ENCODE measurements around the gene FYCO1.

Gene FYCO1

DNA sequence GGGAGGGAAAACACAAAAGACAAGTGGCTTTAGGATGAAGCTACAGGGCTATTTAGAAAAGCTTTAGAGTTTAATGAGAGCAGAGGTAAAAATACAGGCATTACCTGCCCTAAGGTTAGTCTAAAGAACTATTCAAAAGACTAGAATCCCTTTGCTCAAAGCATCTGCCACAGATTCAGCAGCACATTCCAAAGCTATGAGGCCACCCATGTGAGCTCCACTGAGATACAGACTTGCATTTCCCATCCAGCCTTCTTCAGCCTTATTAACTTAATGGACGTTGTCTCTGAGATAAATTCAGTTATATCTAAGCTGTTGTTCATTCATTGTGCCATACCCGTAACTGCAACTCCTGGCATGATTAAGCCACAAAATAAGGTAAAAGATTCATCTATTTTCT is 26.9 kb downstream of the FYCO1 start:
- H3K27me3 ChIP-seq (ENCODE audit: insufficient read depth, poor library complexity, severe bottlenecking), result no peaks in the 10 kb centered on the region
- no peak overlapping the region for H3K27ac ChIP-seq (replicated peaks)
- no peak overlapping the region for H3K4me3 ChIP-seq (replicated peaks; ENCODE audit: insufficient read depth, low read length)
- DNase-seq (ENCODE audit: low read depth in 1 of 2, low spot score in 1 of 2), result no peak
- TF ChIP-seq, protein P1, sequence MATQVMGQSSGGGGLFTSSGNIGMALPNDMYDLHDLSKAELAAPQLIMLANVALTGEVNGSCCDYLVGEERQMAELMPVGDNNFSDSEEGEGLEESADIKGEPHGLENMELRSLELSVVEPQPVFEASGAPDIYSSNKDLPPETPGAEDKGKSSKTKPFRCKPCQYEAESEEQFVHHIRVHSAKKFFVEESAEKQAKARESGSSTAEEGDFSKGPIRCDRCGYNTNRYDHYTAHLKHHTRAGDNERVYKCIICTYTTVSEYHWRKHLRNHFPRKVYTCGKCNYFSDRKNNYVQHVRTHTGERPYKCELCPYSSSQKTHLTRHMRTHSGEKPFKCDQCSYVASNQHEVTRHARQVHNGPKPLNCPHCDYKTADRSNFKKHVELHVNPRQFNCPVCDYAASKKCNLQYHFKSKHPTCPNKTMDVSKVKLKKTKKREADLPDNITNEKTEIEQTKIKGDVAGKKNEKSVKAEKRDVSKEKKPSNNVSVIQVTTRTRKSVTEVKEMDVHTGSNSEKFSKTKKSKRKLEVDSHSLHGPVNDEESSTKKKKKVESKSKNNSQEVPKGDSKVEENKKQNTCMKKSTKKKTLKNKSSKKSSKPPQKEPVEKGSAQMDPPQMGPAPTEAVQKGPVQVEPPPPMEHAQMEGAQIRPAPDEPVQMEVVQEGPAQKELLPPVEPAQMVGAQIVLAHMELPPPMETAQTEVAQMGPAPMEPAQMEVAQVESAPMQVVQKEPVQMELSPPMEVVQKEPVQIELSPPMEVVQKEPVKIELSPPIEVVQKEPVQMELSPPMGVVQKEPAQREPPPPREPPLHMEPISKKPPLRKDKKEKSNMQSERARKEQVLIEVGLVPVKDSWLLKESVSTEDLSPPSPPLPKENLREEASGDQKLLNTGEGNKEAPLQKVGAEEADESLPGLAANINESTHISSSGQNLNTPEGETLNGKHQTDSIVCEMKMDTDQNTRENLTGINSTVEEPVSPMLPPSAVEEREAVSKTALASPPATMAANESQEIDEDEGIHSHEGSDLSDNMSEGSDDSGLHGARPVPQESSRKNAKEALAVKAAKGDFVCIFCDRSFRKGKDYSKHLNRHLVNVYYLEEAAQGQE (IDR thresholded peaks at IDR 0.05; ENCODE audit: insufficient replicate concordance, low read depth), result no peak
- TF ChIP-seq, protein P2, sequence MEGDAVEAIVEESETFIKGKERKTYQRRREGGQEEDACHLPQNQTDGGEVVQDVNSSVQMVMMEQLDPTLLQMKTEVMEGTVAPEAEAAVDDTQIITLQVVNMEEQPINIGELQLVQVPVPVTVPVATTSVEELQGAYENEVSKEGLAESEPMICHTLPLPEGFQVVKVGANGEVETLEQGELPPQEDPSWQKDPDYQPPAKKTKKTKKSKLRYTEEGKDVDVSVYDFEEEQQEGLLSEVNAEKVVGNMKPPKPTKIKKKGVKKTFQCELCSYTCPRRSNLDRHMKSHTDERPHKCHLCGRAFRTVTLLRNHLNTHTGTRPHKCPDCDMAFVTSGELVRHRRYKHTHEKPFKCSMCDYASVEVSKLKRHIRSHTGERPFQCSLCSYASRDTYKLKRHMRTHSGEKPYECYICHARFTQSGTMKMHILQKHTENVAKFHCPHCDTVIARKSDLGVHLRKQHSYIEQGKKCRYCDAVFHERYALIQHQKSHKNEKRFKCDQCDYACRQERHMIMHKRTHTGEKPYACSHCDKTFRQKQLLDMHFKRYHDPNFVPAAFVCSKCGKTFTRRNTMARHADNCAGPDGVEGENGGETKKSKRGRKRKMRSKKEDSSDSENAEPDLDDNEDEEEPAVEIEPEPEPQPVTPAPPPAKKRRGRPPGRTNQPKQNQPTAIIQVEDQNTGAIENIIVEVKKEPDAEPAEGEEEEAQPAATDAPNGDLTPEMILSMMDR (IDR thresholded peaks at IDR 0.05; ENCODE audit: insufficient read depth, low read length), result no peak
- TF ChIP-seq GABPA (IDR thresholded peaks at IDR 0.05; ENCODE audit: low read depth), result no peak
- no peak for TF ChIP-seq POLR2AphosphoS5 (IDR thresholded peaks at IDR 0.05; ENCODE audit: low read depth)
- TF ChIP-seq SPI1 (IDR thresholded peaks at IDR 0.05; ENCODE audit: borderline replicate concordance, low read depth), result no peak

DNA sequence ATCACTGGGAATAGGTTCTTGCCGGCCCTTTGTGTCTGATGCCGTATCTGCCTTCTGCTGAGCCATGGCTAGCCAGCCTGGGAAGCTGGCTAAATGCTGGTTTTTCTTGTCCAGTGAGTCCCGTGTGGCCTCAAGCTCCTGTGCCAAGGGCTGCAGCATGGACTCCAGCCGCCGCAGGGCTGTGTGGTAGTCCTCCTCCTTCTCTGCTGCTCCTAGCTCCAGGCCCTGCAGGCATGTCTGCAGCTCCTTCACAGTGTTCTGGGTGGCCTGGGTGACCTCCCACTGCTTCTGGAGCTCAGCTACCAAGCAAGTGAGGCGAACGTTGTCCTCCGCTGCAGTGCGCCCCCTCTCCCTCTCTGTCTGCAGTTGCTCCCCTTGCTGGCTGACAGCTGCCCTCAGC is 27.5 kb downstream of the FYCO1 start:
- no peak overlapping the region for H3K4me3 ChIP-seq (replicated peaks; ENCODE audit: insufficient read depth, low read length)
- no peaks in the 10 kb centered on the region for H3K27me3 ChIP-seq (ENCODE audit: insufficient read depth, poor library complexity, severe bottlenecking)
- no peak for DNase-seq (ENCODE audit: low read depth in 1 of 2, low spot score in 1 of 2)
- no peak for TF ChIP-seq SPI1 (IDR thresholded peaks at IDR 0.05; ENCODE audit: borderline replicate concordance, low read depth)
- TF ChIP-seq, protein P1 (IDR thresholded peaks at IDR 0.05; ENCODE audit: insufficient replicate concordance, low read depth), result no peak
- TF ChIP-seq, protein P2 (IDR thresholded peaks at IDR 0.05; ENCODE audit: insufficient read depth, low read length), result no peak
- TF ChIP-seq POLR2AphosphoS5 (IDR thresholded peaks at IDR 0.05; ENCODE audit: low read depth), result no peak
- no peak for TF ChIP-seq GABPA (IDR thresholded peaks at IDR 0.05; ENCODE audit: low read depth)
- no peak overlapping the region for H3K27ac ChIP-seq (replicated peaks)

DNA sequence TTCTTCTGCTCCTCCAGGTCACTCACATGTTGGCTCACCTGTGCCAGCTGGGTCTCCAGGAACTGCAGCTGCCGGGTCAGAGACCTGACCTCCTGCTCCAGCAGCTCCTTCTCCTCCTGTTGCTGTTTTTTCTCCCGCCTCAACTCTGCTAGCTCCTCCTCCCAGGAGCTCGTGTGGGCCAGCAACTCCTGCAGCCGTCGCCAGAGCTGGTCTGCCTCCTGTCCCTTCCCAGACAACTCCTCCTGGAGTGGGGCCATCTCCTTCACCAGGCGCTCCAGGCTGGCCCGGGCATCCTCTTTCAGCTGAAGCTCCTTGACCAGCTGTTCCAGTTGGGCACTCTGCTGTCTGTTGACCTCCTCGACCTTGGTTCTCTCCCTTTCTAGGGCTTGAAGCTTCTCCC is 27.9 kb downstream of the FYCO1 start:
- Histone ChIP-seq H3K4me3 (replicated peaks; ENCODE audit: insufficient read depth, low read length) (no peak overlapping the region), H3K27me3 (ENCODE audit: insufficient read depth, poor library complexity, severe bottlenecking) (no peaks in the 10 kb centered on the region), H3K27ac (replicated peaks) (no peak overlapping the region)
- TF ChIP-seq GABPA (IDR thresholded peaks at IDR 0.05; ENCODE audit: low read depth), result no peak
- TF ChIP-seq, protein P2 (IDR thresholded peaks at IDR 0.05; ENCODE audit: insufficient read depth, low read length), result no peak
- no peak for DNase-seq (ENCODE audit: low read depth in 1 of 2, low spot score in 1 of 2)

DNA sequence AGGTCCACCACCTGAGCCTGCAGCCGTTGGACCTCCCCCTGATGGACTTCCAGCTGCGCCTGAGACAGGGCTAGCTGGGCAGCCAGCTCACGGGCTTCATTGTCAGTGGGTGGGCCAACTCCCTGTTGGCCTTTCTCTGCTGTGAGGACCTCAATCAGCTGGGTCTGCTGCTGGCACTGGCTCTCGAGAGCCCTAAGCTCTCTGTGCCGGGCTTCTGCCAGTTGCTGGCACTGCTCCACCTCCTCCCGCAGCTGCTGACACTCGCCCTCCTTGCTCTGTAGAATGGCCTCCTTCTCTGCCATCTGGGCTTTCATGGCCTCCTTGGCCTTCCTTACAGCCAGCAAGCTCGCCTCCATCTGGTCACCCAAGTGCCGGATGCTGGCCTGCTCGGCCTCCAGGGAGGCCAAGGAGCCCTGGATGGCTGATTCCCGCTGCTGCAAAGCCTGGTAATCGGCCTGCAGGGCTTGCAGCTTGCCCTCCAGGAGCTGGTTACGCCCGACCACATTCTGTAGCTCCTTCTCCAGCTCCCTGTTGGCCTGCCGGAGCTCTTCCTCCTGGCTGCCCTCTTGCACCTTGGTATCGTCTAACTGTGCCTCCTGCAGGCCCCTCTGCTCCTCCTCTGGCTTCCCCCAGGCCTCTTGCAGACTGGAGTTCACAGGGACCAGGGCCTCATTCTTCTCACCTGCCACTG is 28.5 kb downstream of the FYCO1 start:
- Histone ChIP-seq H3K27me3 (ENCODE audit: insufficient read depth, poor library complexity, severe bottlenecking) (no peaks in the 10 kb centered on the region), H3K27ac (replicated peaks) (no peak overlapping the region), H3K4me3 (replicated peaks; ENCODE audit: insufficient read depth, low read length) (no peak overlapping the region)
- no peak for DNase-seq (ENCODE audit: low read depth in 1 of 2, low spot score in 1 of 2)
- TF ChIP-seq POLR2AphosphoS5 (IDR thresholded peaks at IDR 0.05; ENCODE audit: low read depth), result no peak
- TF ChIP-seq, protein P1 (IDR thresholded peaks at IDR 0.05; ENCODE audit: insufficient replicate concordance, low read depth), result no peak
- no peak for TF ChIP-seq GABPA (IDR thresholded peaks at IDR 0.05; ENCODE audit: low read depth)
- no peak for TF ChIP-seq SPI1 (IDR thresholded peaks at IDR 0.05; ENCODE audit: borderline replicate concordance, low read depth)
- TF ChIP-seq, protein P2 (IDR thresholded peaks at IDR 0.05; ENCODE audit: insufficient read depth, low read length), result no peak

All from HL-60 (cell line).